ENCODE results near the gene ZNF780B. TPM values are rescaled to one million over a fixed set of nuclear protein-coding genes. Genes with fewer than 3 reads are reported as not detected.

ZNF780B gene
- total RNA-seq, 4 donors from 2014 or later, result 4.5 to 87.8 (median 25.5) TPM

GRCh38 chr19:40006273-40006691, 49.7 kb downstream of the ZNF780B start:
- peaks cover 0 to 45% (median 11%) of the 10 kb centered on the region in 4 donors for H3K36me3 ChIP-seq
- intact Hi-C loops (cut with DNase I; ENCODE audit: low total_unique reads) (no loop called here), in situ Hi-C loops (cut with MboI; ENCODE audit: low pct_ligation_motif_present in 1 of 4, low pct_unique_long_range_greater_than_20kb in 1 of 4, low sequenced_read_pairs in 3 of 4) (no loop called here)
- no peak for DNase-seq
- H3K4me1 ChIP-seq, result no peaks in the 10 kb centered on the region
- 80% methylated on average over 1 of the region's 1 CpG; no CpG with 5 or more reads in 1 of the 2 donors for WGBS, 2 donors (ENCODE audit: low coverage in 1 of 2)
- no peak overlapping the region for H3K4me3 ChIP-seq
- no peak overlapping the region for H3K27ac ChIP-seq
- H3K9me3 ChIP-seq, result peaks cover 0 to 7% of the 10 kb centered on the region in 2 donors
- H3K27me3 ChIP-seq, result no peaks in the 10 kb centered on the region
- TF ChIP-seq EP300 (IDR thresholded peaks at IDR 0.05; ENCODE audit: low read depth) (no peak), POLR2AphosphoS5 (IDR thresholded peaks at IDR 0.05) (no peak), CTCF (IDR thresholded peaks at IDR 0.05) (no peak), POLR2A (IDR thresholded peaks at IDR 0.05) (no peak)

- no peak for TF ChIP-seq CTCF (IDR thresholded peaks at IDR 0.05)
- TF ChIP-seq POLR2A (IDR thresholded peaks at IDR 0.05), result no peak
- no peak for TF ChIP-seq POLR2AphosphoS5 (IDR thresholded peaks at IDR 0.05)
- no peak for TF ChIP-seq EP300 (IDR thresholded peaks at IDR 0.05; ENCODE audit: low read depth)
- no peaks in the 10 kb centered on the region for H3K4me1 ChIP-seq
Observed at GRCh38 chr19:40005691-40006272, 50.2 kb downstream of the ZNF780B start.

GRCh38 chr19:39998501-39998900, 57.5 kb downstream of the ZNF780B start:
- H3K27ac ChIP-seq, result no peak overlapping the region
- no peaks in the 10 kb centered on the region for H3K9me3 ChIP-seq
- H3K36me3 ChIP-seq, result no peaks in the 10 kb centered on the region
- TF ChIP-seq POLR2A (IDR thresholded peaks at IDR 0.05), result no peak
- no peak for TF ChIP-seq CTCF (IDR thresholded peaks at IDR 0.05)
- TF ChIP-seq EP300 (IDR thresholded peaks at IDR 0.05; ENCODE audit: low read depth), result no peak
- no peak for TF ChIP-seq POLR2AphosphoS5 (IDR thresholded peaks at IDR 0.05)
- in situ Hi-C loops (cut with MboI; ENCODE audit: low pct_ligation_motif_present in 1 of 4, low pct_unique_long_range_greater_than_20kb in 1 of 4, low sequenced_read_pairs in 3 of 4), result no loop called here
- intact Hi-C loops (cut with DNase I; ENCODE audit: low total_unique reads), result loop anchor here (10.0 kb wide), 1 partner anchor 746 kb away; no protein-coding TSS in a partner anchor
- H3K4me1 ChIP-seq, result peaks cover 10 to 16% (median 12%) of the 10 kb centered on the region in 4 donors
- no peak overlapping the region for H3K4me3 ChIP-seq
- 96% methylated on average over 4 of the region's 4 CpGs; no CpG with 5 or more reads in 1 of the 2 donors for WGBS, 2 donors (ENCODE audit: low coverage in 1 of 2)
- no peak for DNase-seq
- H3K27me3 ChIP-seq, result no peaks in the 10 kb centered on the region

More at GRCh38 chr19:40005691-40006272, 50.2 kb downstream of the ZNF780B start:
- intact Hi-C loops (cut with DNase I; ENCODE audit: low total_unique reads), result no loop called here
- Histone ChIP-seq H3K27me3 (no peaks in the 10 kb centered on the region), H3K9me3 (peaks cover 0 to 7% of the 10 kb centered on the region in 2 donors), H3K36me3 (peaks cover 0 to 40% (median 10%) of the 10 kb centered on the region in 4 donors), H3K27ac (no peak overlapping the region), H3K4me3 (no peak overlapping the region)
- no peak for DNase-seq
- in situ Hi-C loops (cut with MboI; ENCODE audit: low pct_ligation_motif_present in 1 of 4, low pct_unique_long_range_greater_than_20kb in 1 of 4, low sequenced_read_pairs in 3 of 4), result no loop called here
- WGBS, 2 donors (ENCODE audit: low coverage in 1 of 2), result 85 to 91% methylated on average over 4 of the region's 4 CpGs

GRCh38 chr19:39997638-39998216, 58.3 kb downstream of the ZNF780B start:
- H3K4me3 ChIP-seq, result peak overlapping the region in 3 of 4 donors; percentile 46 to 70 (median 64)
- no peaks in the 10 kb centered on the region for H3K9me3 ChIP-seq
- WGBS, 2 donors (ENCODE audit: low coverage in 1 of 2), result 69 to 82% methylated on average over 2 to 5 of the region's 5 CpGs
- TF ChIP-seq EP300 (IDR thresholded peaks at IDR 0.05; ENCODE audit: low read depth), result no peak
- TF ChIP-seq POLR2AphosphoS5 (IDR thresholded peaks at IDR 0.05), result no peak
- no peak for TF ChIP-seq POLR2A (IDR thresholded peaks at IDR 0.05)
- no peak for TF ChIP-seq CTCF (IDR thresholded peaks at IDR 0.05)
- H3K27ac ChIP-seq, result peak overlapping the region; percentile 72 to 87 (median 85)
- intact Hi-C loops (cut with DNase I; ENCODE audit: low total_unique reads), result loop anchor here (10.0 kb wide), 1 partner anchor 747 kb away; no protein-coding TSS in a partner anchor
- H3K36me3 ChIP-seq, result no peaks in the 10 kb centered on the region
- DNase-seq, result no peak
- H3K4me1 ChIP-seq, result peaks cover 10 to 16% (median 12%) of the 10 kb centered on the region in 4 donors
- H3K27me3 ChIP-seq, result no peaks in the 10 kb centered on the region
- in situ Hi-C loops (cut with MboI; ENCODE audit: low pct_ligation_motif_present in 1 of 4, low pct_unique_long_range_greater_than_20kb in 1 of 4, low sequenced_read_pairs in 3 of 4), result no loop called here

Measured in transverse colon (tissue), 4 donors.